ENCODE data around the gene STK32C.

The STK32C gene

GRCh38 chr10:132199854-132200311 is 107.9 kb downstream of the STK32C start:
- ATAC-seq: no peak
- TF ChIP-seq, protein P1, sequence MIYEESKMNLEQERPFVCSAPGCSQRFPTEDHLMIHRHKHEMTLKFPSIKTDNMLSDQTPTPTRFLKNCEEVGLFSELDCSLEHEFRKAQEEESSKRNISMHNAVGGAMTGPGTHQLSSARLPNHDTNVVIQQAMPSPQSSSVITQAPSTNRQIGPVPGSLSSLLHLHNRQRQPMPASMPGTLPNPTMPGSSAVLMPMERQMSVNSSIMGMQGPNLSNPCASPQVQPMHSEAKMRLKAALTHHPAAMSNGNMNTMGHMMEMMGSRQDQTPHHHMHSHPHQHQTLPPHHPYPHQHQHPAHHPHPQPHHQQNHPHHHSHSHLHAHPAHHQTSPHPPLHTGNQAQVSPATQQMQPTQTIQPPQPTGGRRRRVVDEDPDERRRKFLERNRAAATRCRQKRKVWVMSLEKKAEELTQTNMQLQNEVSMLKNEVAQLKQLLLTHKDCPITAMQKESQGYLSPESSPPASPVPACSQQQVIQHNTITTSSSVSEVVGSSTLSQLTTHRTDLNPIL (CRISPR knock-in tag; IDR thresholded peaks at IDR 0.05; ENCODE audit: low read depth): no peak
- TF ChIP-seq ARNTL (CRISPR knock-in tag; IDR thresholded peaks at IDR 0.05; ENCODE audit: borderline replicate concordance, low read depth): no peak
- TF ChIP-seq ISL1 (CRISPR knock-in tag; IDR thresholded peaks at IDR 0.05): no peak
- no peak for TF ChIP-seq PPARA (CRISPR knock-in tag; IDR thresholded peaks at IDR 0.05; ENCODE audit: borderline replicate concordance)
- TF ChIP-seq TOX (CRISPR knock-in tag; IDR thresholded peaks at IDR 0.05; ENCODE audit: borderline replicate concordance): no peak
- TF ChIP-seq OSR1 (CRISPR knock-in tag; IDR thresholded peaks at IDR 0.05): no peak
- TF ChIP-seq TCF4 (CRISPR knock-in tag; IDR thresholded peaks at IDR 0.05; ENCODE audit: borderline replicate concordance): no peak
- TF ChIP-seq CSDC2 (CRISPR knock-in tag; IDR thresholded peaks at IDR 0.05): no peak
- TF ChIP-seq ZC3H10 (CRISPR knock-in tag; IDR thresholded peaks at IDR 0.05): no peak

- no peak for ATAC-seq
Observed at GRCh38 chr10:132199268-132199853, 108.4 kb downstream of the STK32C start.

GRCh38 chr10:132198381-132199181 is 109.2 kb downstream of the STK32C start:
- ATAC-seq: no peak
- TF ChIP-seq ARNTL (CRISPR knock-in tag; IDR thresholded peaks at IDR 0.05; ENCODE audit: borderline replicate concordance, low read depth) (no peak), ZNF565 (CRISPR knock-in tag; conservative IDR thresholded peaks at IDR 0.05; ENCODE audit: low read depth) (no peak), OSR1 (CRISPR knock-in tag; IDR thresholded peaks at IDR 0.05) (no peak), ZFP30 (CRISPR knock-in tag; IDR thresholded peaks at IDR 0.05) (no peak)

More at GRCh38 chr10:132199268-132199853, 108.4 kb downstream of the STK32C start:
- no peak for TF ChIP-seq ISL1 (CRISPR knock-in tag; IDR thresholded peaks at IDR 0.05)
- TF ChIP-seq TOX (CRISPR knock-in tag; IDR thresholded peaks at IDR 0.05; ENCODE audit: borderline replicate concordance): no peak
- TF ChIP-seq, protein P1 (CRISPR knock-in tag; IDR thresholded peaks at IDR 0.05; ENCODE audit: low read depth): no peak
- no peak for TF ChIP-seq ARNTL (CRISPR knock-in tag; IDR thresholded peaks at IDR 0.05; ENCODE audit: borderline replicate concordance, low read depth)
- TF ChIP-seq, protein P2, sequence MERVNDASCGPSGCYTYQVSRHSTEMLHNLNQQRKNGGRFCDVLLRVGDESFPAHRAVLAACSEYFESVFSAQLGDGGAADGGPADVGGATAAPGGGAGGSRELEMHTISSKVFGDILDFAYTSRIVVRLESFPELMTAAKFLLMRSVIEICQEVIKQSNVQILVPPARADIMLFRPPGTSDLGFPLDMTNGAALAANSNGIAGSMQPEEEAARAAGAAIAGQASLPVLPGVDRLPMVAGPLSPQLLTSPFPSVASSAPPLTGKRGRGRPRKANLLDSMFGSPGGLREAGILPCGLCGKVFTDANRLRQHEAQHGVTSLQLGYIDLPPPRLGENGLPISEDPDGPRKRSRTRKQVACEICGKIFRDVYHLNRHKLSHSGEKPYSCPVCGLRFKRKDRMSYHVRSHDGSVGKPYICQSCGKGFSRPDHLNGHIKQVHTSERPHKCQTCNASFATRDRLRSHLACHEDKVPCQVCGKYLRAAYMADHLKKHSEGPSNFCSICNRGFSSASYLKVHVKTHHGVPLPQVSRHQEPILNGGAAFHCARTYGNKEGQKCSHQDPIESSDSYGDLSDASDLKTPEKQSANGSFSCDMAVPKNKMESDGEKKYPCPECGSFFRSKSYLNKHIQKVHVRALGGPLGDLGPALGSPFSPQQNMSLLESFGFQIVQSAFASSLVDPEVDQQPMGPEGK (CRISPR knock-in tag; IDR thresholded peaks at IDR 0.05; ENCODE audit: borderline replicate concordance): no peak
- TF ChIP-seq RARB (CRISPR knock-in tag; IDR thresholded peaks at IDR 0.05): no peak
- no peak for TF ChIP-seq ZNF565 (CRISPR knock-in tag; conservative IDR thresholded peaks at IDR 0.05; ENCODE audit: low read depth)
- TF ChIP-seq ZFP3 (CRISPR knock-in tag; IDR thresholded peaks at IDR 0.05): no peak
- no peak for TF ChIP-seq ESRRG (CRISPR knock-in tag; IDR thresholded peaks at IDR 0.05)
- TF ChIP-seq OSR1 (CRISPR knock-in tag; IDR thresholded peaks at IDR 0.05): no peak

DNA sequence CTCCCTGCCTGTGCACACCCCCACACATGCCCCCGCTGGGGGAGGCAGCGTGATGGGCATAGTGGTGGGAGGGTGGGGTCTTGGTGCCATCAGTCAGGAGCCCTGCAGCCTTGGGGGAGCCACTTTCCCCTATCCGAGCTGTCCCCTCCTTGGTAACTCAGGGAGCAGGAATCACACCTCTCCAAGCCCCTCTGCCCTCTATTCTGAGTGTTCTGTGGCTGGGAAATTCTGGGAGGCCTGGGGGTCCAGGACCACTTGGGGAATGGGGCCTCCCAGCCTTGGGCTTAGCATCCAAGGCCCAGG is 109.7 kb downstream of the STK32C start:
- ATAC-seq: no peak
- no peak for TF ChIP-seq ZNF8 (CRISPR knock-in tag; IDR thresholded peaks at IDR 0.05)
- TF ChIP-seq TSHZ2 (CRISPR knock-in tag; IDR thresholded peaks at IDR 0.05): no peak
- TF ChIP-seq ESRRG (CRISPR knock-in tag; IDR thresholded peaks at IDR 0.05): no peak
- no peak for TF ChIP-seq POU6F1 (CRISPR knock-in tag; IDR thresholded peaks at IDR 0.05; ENCODE audit: borderline replicate concordance, low read depth)
- no peak for TF ChIP-seq TCF4 (CRISPR knock-in tag; IDR thresholded peaks at IDR 0.05; ENCODE audit: borderline replicate concordance)
- TF ChIP-seq, protein P1 (CRISPR knock-in tag; IDR thresholded peaks at IDR 0.05; ENCODE audit: low read depth): no peak
- TF ChIP-seq, protein P2 (CRISPR knock-in tag; IDR thresholded peaks at IDR 0.05; ENCODE audit: borderline replicate concordance): no peak
- TF ChIP-seq TOX (CRISPR knock-in tag; IDR thresholded peaks at IDR 0.05; ENCODE audit: borderline replicate concordance): no peak
- TF ChIP-seq, protein P3, sequence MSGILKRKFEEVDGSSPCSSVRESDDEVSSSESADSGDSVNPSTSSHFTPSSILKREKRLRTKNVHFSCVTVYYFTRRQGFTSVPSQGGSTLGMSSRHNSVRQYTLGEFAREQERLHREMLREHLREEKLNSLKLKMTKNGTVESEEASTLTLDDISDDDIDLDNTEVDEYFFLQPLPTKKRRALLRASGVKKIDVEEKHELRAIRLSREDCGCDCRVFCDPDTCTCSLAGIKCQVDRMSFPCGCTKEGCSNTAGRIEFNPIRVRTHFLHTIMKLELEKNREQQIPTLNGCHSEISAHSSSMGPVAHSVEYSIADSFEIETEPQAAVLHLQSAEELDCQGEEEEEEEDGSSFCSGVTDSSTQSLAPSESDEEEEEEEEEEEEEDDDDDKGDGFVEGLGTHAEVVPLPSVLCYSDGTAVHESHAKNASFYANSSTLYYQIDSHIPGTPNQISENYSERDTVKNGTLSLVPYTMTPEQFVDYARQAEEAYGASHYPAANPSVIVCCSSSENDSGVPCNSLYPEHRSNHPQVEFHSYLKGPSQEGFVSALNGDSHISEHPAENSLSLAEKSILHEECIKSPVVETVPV (CRISPR knock-in tag; IDR thresholded peaks at IDR 0.05): no peak

Data from SK-N-SH treated with all-trans-retinoic acid at 6 μM for 48 hours (cell line).